ENCODE data around the gene CWH43. TPM values are rescaled to one million over a fixed set of nuclear protein-coding genes. Genes with fewer than 3 reads are reported as not detected.
"Not testable (repeated sequence)": the region's sequence is repeated elsewhere in the genome, so short reads cannot be mapped to it uniquely, and the experiment has no call there.

The CWH43 gene
- total and polyA plus RNA-seq, 9 of the 15 experiments (the other 6 are each of a cell fraction or from before 2014, with no cell fraction given), result not detected

DNA sequence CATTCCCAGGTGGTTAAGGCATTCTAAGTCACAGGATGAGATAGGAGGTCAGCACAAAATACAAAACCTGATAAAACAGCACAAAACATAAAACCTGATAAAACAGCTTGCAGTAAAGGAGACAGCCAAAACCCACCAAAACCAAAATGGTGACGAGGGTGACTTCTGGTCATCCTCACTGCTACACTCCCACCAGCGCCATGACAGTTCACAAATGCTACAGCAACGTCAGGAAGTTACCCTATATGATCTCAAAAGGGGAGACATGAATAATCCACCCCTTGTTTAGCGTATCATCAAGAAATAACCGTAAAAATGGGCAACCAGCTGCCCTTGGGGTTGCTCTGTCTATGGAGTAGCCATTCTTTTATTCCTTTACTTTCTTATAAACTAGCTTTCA lies 28.7 kb upstream of the CWH43 start:
- FAIRE-seq (peak; percentile 60), ATAC-seq (peak; percentile 57)
- TF ChIP-seq YY1 (IDR thresholded peaks at IDR 0.05; ENCODE audit: borderline replicate concordance in 1 of 3, control insufficient read depth in 1 of 3, extremely low read depth in 1 of 3, insufficient read depth in 3 of 3, insufficient read length in 1 of 3, insufficient replicate concordance in 2 of 3, low read depth in 1 of 3, low read length in 2 of 3), result peak in 1 of 3 experiments; percentile 76
- H4K20me1 ChIP-seq (replicated peaks; ENCODE audit: control insufficient read depth, insufficient read depth, low read length); H3K4me3 ChIP-seq; DNase-seq (ENCODE audit: extremely low read depth in 1 of 4, low spot score in 3 of 4); H3K9ac ChIP-seq (ENCODE audit: insufficient read depth in 1 of 2, low read depth in 2 of 2, low read length in 2 of 2); CTCF ChIA-PET (ENCODE audit: low intra/inter-chr PET ratio); BruUV-seq (replicated peaks); H3K9me1 ChIP-seq (ENCODE audit: control insufficient read depth, insufficient read depth, low read length); H3K79me2 ChIP-seq (ENCODE audit: control insufficient read depth, insufficient read depth, low read length); H3K36me3 ChIP-seq (ENCODE audit: control insufficient read depth, insufficient read depth, low read length); H3K4me2 ChIP-seq (ENCODE audit: insufficient read depth, low read length); H3K9me3 ChIP-seq (replicated peaks; ENCODE audit: control insufficient read depth, insufficient read depth, low read depth, low read length); H3K4me1 ChIP-seq (replicated peaks in 1 of 2; ENCODE audit: control insufficient read depth in 2 of 2, insufficient read depth in 2 of 2, low read length in 2 of 2); H3K27me3 ChIP-seq (ENCODE audit: control insufficient read depth in 2 of 2, insufficient read depth in 2 of 2, low read length in 2 of 2); intact Hi-C loops (cut with micrococcal nuclease); H3K27ac ChIP-seq (ENCODE audit: extremely low read depth, low read depth, low read length); TF ChIP-seq NR4A1 (CRISPR knock-in tag; IDR thresholded peaks at IDR 0.05): not testable (repeated sequence)
- TF ChIP-seq NR4A1 (tag; IDR thresholded peaks at IDR 0.05), result peak; percentile 83
- TF ChIP-seq ZNF592 (IDR thresholded peaks at IDR 0.05), result peak; percentile 20; the same call in 1 of the 2 replicates
- peak; percentile 56; the same call in 1 of the 2 replicates for TF ChIP-seq CREB3 (tag; conservative IDR thresholded peaks at IDR 0.05; ENCODE audit: low read depth)
- in situ Hi-C loops (cut with MboI), result loop anchor here (5.0 kb wide), 1 partner anchor 380 kb away; no protein-coding TSS in a partner anchor
- peak overlapping the region; percentile 82 for H2AFZ ChIP-seq (ENCODE audit: low read depth, low read length)
- WGBS (ENCODE audit: insufficient coverage, low coverage, missing lambda C conversion rate), result 13% methylated on average over 5 of the region's 5 CpGs
- POLR2A ChIA-PET, result interaction anchor here (0.9 to 1.4 kb wide), 2 partner anchors 10 to 308 kb away, joined by 3 to 4 read pairs; no protein-coding TSS in a partner anchor
